Activated naive CD4-positive, alpha-beta T cell treated with anti-CD3 and anti-CD28 coated beads for 36 hours (primary cell): ENCODE measurements around the gene TPK1. TPM values are rescaled to one million over a fixed set of nuclear protein-coding genes. Genes with fewer than 3 reads are reported as not detected.

ENCODE experiments used
- CTCF ChIA-PET: fragments of 350-600 bp; sonication (Branson Sonifier 250); formaldehyde crosslinking; loops from one replicate; lab custom pipeline; 2021; ENCODE audit warnings: antibody characterized with exemption; lab: Charles Lee
- DNase-seq: peaks from one replicate; pipeline ENCODE4 v3.0.0-alpha.2; 2020
- H3K27ac Mint-ChIP-seq: one replicate; pipeline ENCODE4 v1.8.0; 2021; ENCODE audit warnings: mild to moderate bottlenecking, mixed read lengths
- H3K27me3 Mint-ChIP-seq: one replicate; pipeline ENCODE4 v1.8.0; 2021; ENCODE audit warnings: low read depth, mixed read lengths
- H3K36me3 Mint-ChIP-seq: one replicate; pipeline ENCODE4 v1.8.0; 2021; ENCODE audit warnings: low read depth, mixed read lengths
- H3K4me1 Mint-ChIP-seq: one replicate; pipeline ENCODE4 v1.8.0; 2021; ENCODE audit warnings: low read depth, mixed read lengths
- H3K4me3 Mint-ChIP-seq: one replicate; pipeline ENCODE4 v1.8.0; 2021; ENCODE audit warnings: mild to moderate bottlenecking, moderate library complexity, mixed read lengths
- H3K9me3 Mint-ChIP-seq: one replicate; pipeline ENCODE4 v1.8.0; 2021; ENCODE audit warnings: mixed read lengths
- intact Hi-C: fragments of 100-400 bp; cut with micrococcal nuclease; formaldehyde crosslinking; loops from one replicate; pipeline ENCODE4 v1.15.1; 2023
- total RNA-seq, 2 experiments: library from RNA; stranded (reverse); gene quantifications; one replicate each; pipeline ENCODE4 v1.2.3, GENCODE V29; 2021

The TPK1 gene
- total RNA-seq, 2 experiments from 2014 or later, result 26.4 to 28.6 TPM

- Mint-ChIP-seq H3K9me3 (no peaks in the 10 kb centered on the region), H3K36me3 (peaks cover 2% of the 10 kb centered on the region), H3K4me3 (no peak overlapping the region), H3K27ac (no peak overlapping the region), H3K4me1 (no peaks in the 10 kb centered on the region), H3K27me3 (no peaks in the 10 kb centered on the region)
- no peak for DNase-seq
- CTCF ChIA-PET, result interaction anchor here (0.6 kb wide), 1 partner anchor 378 kb away, joined by 3 read pairs; no protein-coding TSS in a partner anchor
- intact Hi-C loops, result no loop called here
Observed at GRCh38 chr7:144477348-144477747, 358.5 kb downstream of the TPK1 start.

- no peak overlapping the region for H3K27ac Mint-ChIP-seq
Observed at GRCh38 chr7:144474800-144475615, 360.8 kb downstream of the TPK1 start.

GRCh38 chr7:144474363-144474762 lies 361.5 kb downstream of the TPK1 start:
- intact Hi-C loops, result no loop called here
- no peak overlapping the region for H3K27ac Mint-ChIP-seq
- H3K27me3 Mint-ChIP-seq, result no peaks in the 10 kb centered on the region
- peaks cover 6% of the 10 kb centered on the region for H3K36me3 Mint-ChIP-seq
- no peak overlapping the region for H3K4me3 Mint-ChIP-seq
- CTCF ChIA-PET, result no interaction called here
- DNase-seq, result no peak
- no peaks in the 10 kb centered on the region for H3K9me3 Mint-ChIP-seq
- no peaks in the 10 kb centered on the region for H3K4me1 Mint-ChIP-seq

More at GRCh38 chr7:144474800-144475615, 360.8 kb downstream of the TPK1 start:
- no peaks in the 10 kb centered on the region for H3K4me1 Mint-ChIP-seq
- intact Hi-C loops, result no loop called here
- no peak overlapping the region for H3K4me3 Mint-ChIP-seq
- DNase-seq, result no peak
- no peaks in the 10 kb centered on the region for H3K27me3 Mint-ChIP-seq
- CTCF ChIA-PET, result no interaction called here
- no peaks in the 10 kb centered on the region for H3K9me3 Mint-ChIP-seq
- peaks cover 5% of the 10 kb centered on the region for H3K36me3 Mint-ChIP-seq

- no peak for DNase-seq
- Mint-ChIP-seq H3K4me1 (no peaks in the 10 kb centered on the region), H3K27me3 (no peaks in the 10 kb centered on the region), H3K36me3 (peaks cover 6% of the 10 kb centered on the region), H3K4me3 (no peak overlapping the region), H3K27ac (no peak overlapping the region), H3K9me3 (peaks cover under 1% of the 10 kb centered on the region)
- intact Hi-C loops, result no loop called here
- CTCF ChIA-PET, result no interaction called here
Observed at GRCh38 chr7:144473908-144474307, 361.9 kb downstream of the TPK1 start.

- Mint-ChIP-seq H3K9me3 (peaks cover 9% of the 10 kb centered on the region), H3K27ac (no peak overlapping the region), H3K4me1 (no peaks in the 10 kb centered on the region), H3K4me3 (no peak overlapping the region), H3K27me3 (no peaks in the 10 kb centered on the region), H3K36me3 (peaks cover 28% of the 10 kb centered on the region)
- CTCF ChIA-PET, result no interaction called here
- no peak for DNase-seq
- intact Hi-C loops, result no loop called here
Observed at GRCh38 chr7:144470078-144470477, 365.8 kb downstream of the TPK1 start.

GRCh38 chr7:144468990-144469732 lies 366.7 kb downstream of the TPK1 start:
- no peaks in the 10 kb centered on the region for H3K27me3 Mint-ChIP-seq
- no peak for DNase-seq
- CTCF ChIA-PET, result no interaction called here
- peaks cover 36% of the 10 kb centered on the region for H3K36me3 Mint-ChIP-seq
- H3K4me3 Mint-ChIP-seq, result no peak overlapping the region
- intact Hi-C loops, result no loop called here
- peaks cover 11% of the 10 kb centered on the region for H3K9me3 Mint-ChIP-seq
- H3K4me1 Mint-ChIP-seq, result no peaks in the 10 kb centered on the region
- H3K27ac Mint-ChIP-seq, result no peak overlapping the region

- no peak overlapping the region for H3K27ac Mint-ChIP-seq
- H3K27me3 Mint-ChIP-seq, result no peaks in the 10 kb centered on the region
- peaks cover 36% of the 10 kb centered on the region for H3K9me3 Mint-ChIP-seq
- H3K4me3 Mint-ChIP-seq, result no peak overlapping the region
- peaks cover 57% of the 10 kb centered on the region for H3K36me3 Mint-ChIP-seq
- no peaks in the 10 kb centered on the region for H3K4me1 Mint-ChIP-seq
- no peak for DNase-seq
- intact Hi-C loops, result no loop called here
- CTCF ChIA-PET, result no interaction called here
Observed at GRCh38 chr7:144459635-144460034, 376.2 kb downstream of the TPK1 start.

- intact Hi-C loops, result no loop called here
- H3K27me3 Mint-ChIP-seq, result no peaks in the 10 kb centered on the region
- CTCF ChIA-PET, result no interaction called here
- no peak overlapping the region for H3K4me3 Mint-ChIP-seq
- peaks cover 44% of the 10 kb centered on the region for H3K36me3 Mint-ChIP-seq
- peaks cover 20% of the 10 kb centered on the region for H3K9me3 Mint-ChIP-seq
- no peaks in the 10 kb centered on the region for H3K4me1 Mint-ChIP-seq
- no peak overlapping the region for H3K27ac Mint-ChIP-seq
- no peak for DNase-seq
Observed at GRCh38 chr7:144455040-144455404, 380.8 kb downstream of the TPK1 start.

- intact Hi-C loops, result no loop called here
- Mint-ChIP-seq H3K9me3 (peaks cover 18% of the 10 kb centered on the region), H3K4me1 (no peaks in the 10 kb centered on the region), H3K27me3 (no peaks in the 10 kb centered on the region), H3K27ac (no peak overlapping the region), H3K36me3 (peaks cover 39% of the 10 kb centered on the region), H3K4me3 (no peak overlapping the region)
- no peak for DNase-seq
- CTCF ChIA-PET, result interaction anchor here (1.0 kb wide), 1 partner anchor 16 kb away, joined by 3 read pairs; no protein-coding TSS in a partner anchor
Observed at GRCh38 chr7:144454256-144455039, 381.4 kb downstream of the TPK1 start.

GRCh38 chr7:144452064-144452463 lies 383.8 kb downstream of the TPK1 start:
- Mint-ChIP-seq H3K4me1 (no peaks in the 10 kb centered on the region), H3K27ac (no peak overlapping the region), H3K27me3 (no peaks in the 10 kb centered on the region), H3K36me3 (peaks cover 28% of the 10 kb centered on the region), H3K9me3 (peaks cover 16% of the 10 kb centered on the region), H3K4me3 (no peak overlapping the region)
- DNase-seq, result no peak
- intact Hi-C loops, result no loop called here
- CTCF ChIA-PET, result interaction anchor here (0.8 kb wide), 1 partner anchor 17 kb away, joined by 4 read pairs; no protein-coding TSS in a partner anchor

- Mint-ChIP-seq H3K36me3 (no peaks in the 10 kb centered on the region), H3K9me3 (no peaks in the 10 kb centered on the region), H3K27ac (no peak overlapping the region), H3K4me3 (no peak overlapping the region), H3K27me3 (no peaks in the 10 kb centered on the region), H3K4me1 (no peaks in the 10 kb centered on the region)
- CTCF ChIA-PET, result no interaction called here
- no peak for DNase-seq
- intact Hi-C loops, result no loop called here
Observed at GRCh38 chr7:144445590-144445989, 390.3 kb downstream of the TPK1 start.

GRCh38 chr7:144439717-144440205 lies 396.1 kb downstream of the TPK1 start:
- no peaks in the 10 kb centered on the region for H3K27me3 Mint-ChIP-seq
- H3K4me3 Mint-ChIP-seq, result no peak overlapping the region
- no peaks in the 10 kb centered on the region for H3K4me1 Mint-ChIP-seq
- no peaks in the 10 kb centered on the region for H3K9me3 Mint-ChIP-seq
- no peak for DNase-seq
- intact Hi-C loops, result loop anchor here (5.0 kb wide), 1 partner anchor 262 kb away; no protein-coding TSS in a partner anchor
- H3K36me3 Mint-ChIP-seq, result no peaks in the 10 kb centered on the region
- CTCF ChIA-PET, result no interaction called here
- no peak overlapping the region for H3K27ac Mint-ChIP-seq
